ENCODE measurements around the gene COL4A1.

The COL4A1 gene

DNA sequence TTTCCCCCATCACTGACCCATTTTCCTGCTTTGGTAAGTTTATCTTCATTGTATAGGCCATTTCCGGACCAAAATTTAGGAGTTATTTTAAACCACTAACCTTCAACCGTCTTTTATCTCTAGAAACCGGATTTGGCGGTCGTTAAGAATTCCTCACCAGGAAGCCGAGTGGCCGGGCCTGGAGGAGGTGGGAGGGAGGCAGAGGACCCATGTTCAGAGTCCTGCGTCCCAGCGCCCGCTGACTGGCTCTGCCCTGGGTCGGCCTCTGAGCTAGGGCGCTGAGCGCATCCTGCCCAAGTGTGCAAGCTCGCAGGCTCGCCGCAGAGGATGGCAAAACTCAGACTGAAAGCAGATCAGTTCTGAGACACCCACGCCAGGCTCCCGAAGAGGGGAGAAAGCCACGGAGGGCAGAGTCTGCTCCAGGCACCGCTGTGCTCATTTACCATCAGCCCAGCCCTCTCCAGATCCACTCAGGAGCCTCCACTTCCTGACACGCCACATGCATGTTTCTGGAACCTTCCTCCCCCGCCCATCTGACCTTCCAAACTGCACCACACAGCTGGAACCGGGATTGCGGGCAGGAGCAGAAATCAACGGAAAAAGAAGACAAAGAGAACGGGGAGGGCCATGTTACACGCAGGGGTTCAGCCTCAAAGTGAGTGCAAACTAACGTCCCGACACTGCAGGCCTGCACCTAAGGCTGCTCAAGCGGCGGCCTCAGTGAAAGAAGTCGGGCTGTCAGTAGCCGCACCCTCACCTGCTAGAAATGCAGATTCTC lies 8.3 kb downstream of the COL4A1 start:
- no peak for DNase-seq (ENCODE audit: low read depth)
- no peak overlapping the region for H3K4me3 ChIP-seq (ENCODE audit: low read depth, low read length)
- TF ChIP-seq CTCF (IDR thresholded peaks at IDR 0.05; ENCODE audit: control insufficient read depth, extremely low read depth, insufficient read depth), result no peak

DNA sequence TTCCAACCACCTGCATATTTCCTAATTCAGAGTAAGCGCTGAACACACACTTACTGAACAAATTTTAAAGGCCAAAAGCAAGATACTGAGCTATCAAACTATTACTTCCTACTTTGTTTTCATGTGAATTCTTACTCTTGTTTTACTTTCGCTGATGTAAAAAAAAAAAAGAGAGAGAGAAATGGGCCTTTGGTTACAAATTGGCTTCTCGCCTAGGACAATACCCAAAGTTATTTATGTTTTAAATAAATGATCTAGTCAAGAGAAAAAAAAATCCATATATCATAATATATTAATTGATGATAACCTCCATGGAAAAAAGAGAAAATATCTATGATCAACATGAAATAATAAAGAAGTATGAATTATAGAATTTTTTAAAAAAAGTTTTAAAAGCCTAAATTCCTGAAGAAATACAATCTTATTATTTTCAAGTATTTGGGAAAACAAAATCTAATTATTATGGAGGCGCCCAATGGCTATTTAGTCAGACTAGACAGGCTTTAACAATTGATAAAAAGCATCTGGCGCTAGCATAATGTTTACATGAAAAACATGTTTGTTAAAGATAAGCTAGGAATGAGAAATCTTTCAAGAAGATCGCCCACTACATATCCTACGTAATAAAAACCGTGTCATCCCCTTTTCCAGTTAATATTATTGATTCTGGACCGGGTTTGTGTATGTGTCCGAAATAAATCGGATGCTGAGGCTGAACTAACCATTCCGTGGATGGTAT lies 9.0 kb downstream of the COL4A1 start:
- no peak for DNase-seq (ENCODE audit: low read depth)
- no peak for TF ChIP-seq CTCF (IDR thresholded peaks at IDR 0.05; ENCODE audit: control insufficient read depth, extremely low read depth, insufficient read depth)
- H3K4me3 ChIP-seq (ENCODE audit: low read depth, low read length), result no peak overlapping the region

DNA sequence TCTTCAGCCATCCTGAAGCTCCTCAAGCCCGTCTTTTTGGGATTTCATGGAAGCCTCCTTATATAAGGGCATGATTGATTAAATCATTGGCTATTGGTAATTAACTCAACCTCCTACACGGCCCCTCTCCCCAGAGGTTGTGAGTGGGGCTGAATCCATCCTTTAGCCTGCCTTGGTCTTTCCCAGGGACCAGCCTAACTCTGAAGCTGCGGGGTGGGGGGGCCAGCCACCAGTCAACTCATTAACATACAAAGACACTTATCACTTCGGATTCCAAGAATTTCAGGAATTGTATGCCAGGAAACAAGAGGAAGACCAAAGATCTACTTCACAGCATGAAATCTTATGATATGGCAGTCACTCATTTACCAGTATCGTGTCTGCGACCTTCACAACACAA lies 9.9 kb downstream of the COL4A1 start:
- TF ChIP-seq CTCF (IDR thresholded peaks at IDR 0.05; ENCODE audit: control insufficient read depth, extremely low read depth, insufficient read depth), result no peak
- no peak for DNase-seq (ENCODE audit: low read depth)
- no peak overlapping the region for H3K4me3 ChIP-seq (ENCODE audit: low read depth, low read length)

GRCh38 chr13:110294622-110295021 lies 12.3 kb downstream of the COL4A1 start:
- no peak for TF ChIP-seq CTCF (IDR thresholded peaks at IDR 0.05; ENCODE audit: control insufficient read depth, extremely low read depth, insufficient read depth)
- no peak for DNase-seq (ENCODE audit: low read depth)
- H3K4me3 ChIP-seq (ENCODE audit: low read depth, low read length), result no peak overlapping the region

- no peak overlapping the region for H3K4me3 ChIP-seq (ENCODE audit: low read depth, low read length)
- TF ChIP-seq CTCF (IDR thresholded peaks at IDR 0.05; ENCODE audit: control insufficient read depth, extremely low read depth, insufficient read depth), result no peak
- DNase-seq (ENCODE audit: low read depth), result no peak
These were observed 12.8 kb downstream of the COL4A1 start for GRCh38 chr13:110294146-110294545.

DNA sequence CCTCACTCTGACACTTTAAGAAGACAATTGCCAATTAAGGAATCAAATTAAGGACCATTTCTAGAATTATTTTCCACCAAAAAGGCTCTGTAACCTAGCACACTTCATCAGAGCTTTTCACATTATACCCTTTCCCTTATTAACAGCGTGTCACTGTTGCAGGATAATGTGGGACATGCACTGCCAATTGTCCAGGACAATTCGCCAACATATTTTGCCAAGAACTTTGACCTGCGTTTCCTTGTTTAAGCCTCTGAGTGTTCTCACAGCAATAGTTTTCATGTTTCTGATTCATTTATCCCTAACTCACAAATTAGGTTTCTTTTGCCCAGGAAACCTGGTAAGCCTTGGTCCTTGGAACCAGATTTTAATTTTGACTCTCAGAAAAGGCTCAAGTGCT lies 13.3 kb downstream of the COL4A1 start:
- no peak for DNase-seq (ENCODE audit: low read depth)
- H3K4me3 ChIP-seq (ENCODE audit: low read depth, low read length), result no peak overlapping the region
- TF ChIP-seq CTCF (IDR thresholded peaks at IDR 0.05; ENCODE audit: control insufficient read depth, extremely low read depth, insufficient read depth), result no peak
